Upper lobe of left lung (tissue), 4 donors: ENCODE data around the gene NRAS.

Experiments used
- CTCF ChIP-seq, 6 experiments: fragments of 450-650 bp in 4 of 6; fragments of 200-600 bp in 2 of 6; sonication (generic) in 2 of 6; IDR thresholded peaks; one replicate each; pipeline ENCODE4 v1.5.1; 2016 to 2019; ENCODE audit warnings: antibody characterized with exemption in 6 of 6
- EP300 ChIP-seq, 4 donors: sonication (generic); formaldehyde crosslinking; IDR thresholded peaks; one replicate each; pipeline ENCODE4 v1.5.1; 2017; ENCODE audit warnings: antibody characterized with exemption in 4 of 4, control low read depth in 2 of 4
- POLR2AphosphoS5 ChIP-seq, 2 donors: sonication (generic); formaldehyde crosslinking; IDR thresholded peaks; one replicate each; pipeline ENCODE4 v1.5.1; 2017; ENCODE audit warnings: antibody characterized with exemption in 2 of 2

- TF ChIP-seq CTCF (IDR thresholded peaks at IDR 0.05) (no peak), POLR2AphosphoS5 (IDR thresholded peaks at IDR 0.05) (no peak), EP300 (IDR thresholded peaks at IDR 0.05) (no peak)
Measured at GRCh38 chr1:114691061-114691460, 25.5 kb downstream of the NRAS start.
